Left lung (tissue), 10 donors: ENCODE measurements around the gene BRCA2. TPM values are rescaled to one million over a fixed set of nuclear protein-coding genes. Genes with fewer than 3 reads are reported as not detected.

Experiments used
- ATAC-seq: fragments of 200-7000 bp; cut with Tn5 transposase; one replicate; pipeline ENCODE4 v1.9.1; 2020; ENCODE audit warnings: moderate library complexity
- DNase-seq, 4 donors: peaks; one replicate each; pipeline ENCODE4 v3.0.0-alpha.2; 2013 to 2020
- H3K27ac ChIP-seq, 2 donors: fragments of 200-600 bp; sonication (generic) in 1 of 2; one replicate each; pipeline versions ENCODE4 v1.5.0 to v1.8.0; 2020 to 2021
- H3K27me3 ChIP-seq, 2 donors: fragments of 200-600 bp; sonication (generic) in 1 of 2; one replicate each; pipeline versions ENCODE4 v1.5.0 to v1.8.0; 2020 to 2021
- H3K36me3 ChIP-seq, 2 donors: fragments of 200-600 bp; sonication (generic) in 1 of 2; one replicate each; pipeline versions ENCODE4 v1.5.0 to v1.8.0; 2020 to 2021
- H3K4me1 ChIP-seq, 2 donors: fragments of 200-600 bp; one replicate each; pipeline ENCODE4 v1.8.0; 2021
- H3K4me3 ChIP-seq, 2 donors: fragments of 200-600 bp; sonication (generic) in 1 of 2; one replicate each; pipeline versions ENCODE4 v1.5.0 to v1.8.0; 2020 to 2021; ENCODE audit warnings: mild to moderate bottlenecking in 1 of 2
- H3K9me3 ChIP-seq, 2 donors: fragments of 200-600 bp; sonication (generic) in 1 of 2; one replicate each; pipeline versions ENCODE4 v1.5.0 to v1.8.0; 2020 to 2021
- intact Hi-C, 2 donors: fragments of 100-400 bp; cut with DNase I; formaldehyde crosslinking; loops; one replicate each; pipeline versions ENCODE4 v1.11.2 to v1.14.2; 2022
- polyA plus RNA-seq, 6 donors: library from polyadenylated mRNA; unstranded; fragments of 120-200 nt; gene quantifications; one replicate each; pipeline ENCODE4 v1.2.1, GENCODE V29; 2013; ENCODE audit not compliant: insufficient read length in 6 of 6
- total RNA-seq, 2 donors: library from RNA; stranded (reverse); fragmentation: NEBNext Ultra II Directional; extraction: Animal tissue kit (Norgen Biotek cat#: 25700); gene quantifications; one replicate each; pipeline ENCODE4 v1.2.1, GENCODE V29; 2021
- TF ChIP-seq, protein P1 (sequence below), 2 donors: fragments of 200-600 bp; sonication (generic) in 1 of 2; IDR thresholded peaks; one replicate each; pipeline versions ENCODE4 v1.5.0 to v1.8.0; 2021; ENCODE audit warnings: antibody characterized with exemption in 2 of 2
- donor health status: DM: no; HTN: yes; CAD: no.
- donor health status: DM: no; HTN: no; CAD: no.

The BRCA2 gene
- total and polyA plus RNA-seq, 8 donors: 4.5 to 14.9 (median 9.5) TPM

GRCh38 chr13:32310134-32310706 is 5.1 kb upstream of the BRCA2 start:
- H3K36me3 ChIP-seq: no peaks in the 10 kb centered on the region
- no peaks in the 10 kb centered on the region for H3K9me3 ChIP-seq
- DNase-seq: peak in 2 of 4 donors; percentile 36 to 65
- H3K4me3 ChIP-seq: peak overlapping the region in 1 of 2 donors; percentile 24
- intact Hi-C loops: loop anchor here in 1 of 2 donors (5.0 kb wide), 1 partner anchor 293 kb away; no protein-coding TSS in a partner anchor
- H3K27ac ChIP-seq: peak overlapping the region in 1 of 2 donors; percentile 68
- peak; percentile 88 for ATAC-seq
- H3K4me1 ChIP-seq: peaks cover 0 to 20% of the 10 kb centered on the region in 2 donors
- TF ChIP-seq, protein P1, sequence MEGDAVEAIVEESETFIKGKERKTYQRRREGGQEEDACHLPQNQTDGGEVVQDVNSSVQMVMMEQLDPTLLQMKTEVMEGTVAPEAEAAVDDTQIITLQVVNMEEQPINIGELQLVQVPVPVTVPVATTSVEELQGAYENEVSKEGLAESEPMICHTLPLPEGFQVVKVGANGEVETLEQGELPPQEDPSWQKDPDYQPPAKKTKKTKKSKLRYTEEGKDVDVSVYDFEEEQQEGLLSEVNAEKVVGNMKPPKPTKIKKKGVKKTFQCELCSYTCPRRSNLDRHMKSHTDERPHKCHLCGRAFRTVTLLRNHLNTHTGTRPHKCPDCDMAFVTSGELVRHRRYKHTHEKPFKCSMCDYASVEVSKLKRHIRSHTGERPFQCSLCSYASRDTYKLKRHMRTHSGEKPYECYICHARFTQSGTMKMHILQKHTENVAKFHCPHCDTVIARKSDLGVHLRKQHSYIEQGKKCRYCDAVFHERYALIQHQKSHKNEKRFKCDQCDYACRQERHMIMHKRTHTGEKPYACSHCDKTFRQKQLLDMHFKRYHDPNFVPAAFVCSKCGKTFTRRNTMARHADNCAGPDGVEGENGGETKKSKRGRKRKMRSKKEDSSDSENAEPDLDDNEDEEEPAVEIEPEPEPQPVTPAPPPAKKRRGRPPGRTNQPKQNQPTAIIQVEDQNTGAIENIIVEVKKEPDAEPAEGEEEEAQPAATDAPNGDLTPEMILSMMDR (IDR thresholded peaks at IDR 0.05): peak; percentile 79 to 81
- no peaks in the 10 kb centered on the region for H3K27me3 ChIP-seq

DNA sequence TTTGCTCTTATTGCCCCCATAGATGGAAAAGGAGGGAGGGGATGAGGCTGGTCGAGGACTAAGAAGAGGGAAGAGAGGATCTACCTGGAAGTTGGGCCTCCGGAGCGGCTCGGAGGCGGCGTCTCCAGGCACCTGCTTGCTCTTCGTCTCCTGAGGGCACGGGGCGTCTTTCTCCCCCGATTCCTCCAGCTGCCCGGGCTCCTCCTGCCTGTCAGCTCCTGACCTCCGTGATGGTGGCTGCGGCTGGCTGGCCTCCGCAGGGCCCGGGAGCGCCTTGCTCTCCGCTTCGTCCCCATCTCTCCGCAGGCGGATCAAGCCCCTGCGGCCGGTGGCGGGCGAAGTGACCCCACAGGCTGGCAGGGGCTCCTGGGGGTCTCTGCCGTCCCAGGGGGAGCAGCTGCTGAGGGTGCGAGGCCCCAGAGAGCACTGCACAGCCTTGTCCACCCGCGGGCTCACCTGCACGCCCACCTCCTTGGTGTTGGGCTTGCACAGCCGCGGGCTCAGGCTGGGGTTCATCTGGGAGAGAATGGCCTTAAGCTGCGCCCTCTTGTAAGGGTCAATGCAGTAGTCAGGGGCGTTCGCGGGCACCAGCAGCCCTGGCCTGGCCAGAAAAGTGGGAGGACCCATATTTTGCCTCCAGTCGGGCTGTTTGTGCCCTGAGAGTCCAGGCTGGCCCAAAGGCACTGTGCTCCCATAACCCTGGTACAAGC is 4.0 kb upstream of the BRCA2 start:
- H3K4me3 ChIP-seq: no peak overlapping the region
- ATAC-seq: no peak
- intact Hi-C loops: loop anchor here in 1 of 2 donors (5.0 kb wide), 1 partner anchor 294 kb away; no protein-coding TSS in a partner anchor
- H3K4me1 ChIP-seq: peaks cover 0 to 27% of the 10 kb centered on the region in 2 donors
- no peaks in the 10 kb centered on the region for H3K27me3 ChIP-seq
- no peak overlapping the region for H3K27ac ChIP-seq
- TF ChIP-seq, protein P1 (IDR thresholded peaks at IDR 0.05): no peak
- no peaks in the 10 kb centered on the region for H3K9me3 ChIP-seq
- H3K36me3 ChIP-seq: no peaks in the 10 kb centered on the region
- DNase-seq: peak in 1 of 4 donors; percentile 78

DNA sequence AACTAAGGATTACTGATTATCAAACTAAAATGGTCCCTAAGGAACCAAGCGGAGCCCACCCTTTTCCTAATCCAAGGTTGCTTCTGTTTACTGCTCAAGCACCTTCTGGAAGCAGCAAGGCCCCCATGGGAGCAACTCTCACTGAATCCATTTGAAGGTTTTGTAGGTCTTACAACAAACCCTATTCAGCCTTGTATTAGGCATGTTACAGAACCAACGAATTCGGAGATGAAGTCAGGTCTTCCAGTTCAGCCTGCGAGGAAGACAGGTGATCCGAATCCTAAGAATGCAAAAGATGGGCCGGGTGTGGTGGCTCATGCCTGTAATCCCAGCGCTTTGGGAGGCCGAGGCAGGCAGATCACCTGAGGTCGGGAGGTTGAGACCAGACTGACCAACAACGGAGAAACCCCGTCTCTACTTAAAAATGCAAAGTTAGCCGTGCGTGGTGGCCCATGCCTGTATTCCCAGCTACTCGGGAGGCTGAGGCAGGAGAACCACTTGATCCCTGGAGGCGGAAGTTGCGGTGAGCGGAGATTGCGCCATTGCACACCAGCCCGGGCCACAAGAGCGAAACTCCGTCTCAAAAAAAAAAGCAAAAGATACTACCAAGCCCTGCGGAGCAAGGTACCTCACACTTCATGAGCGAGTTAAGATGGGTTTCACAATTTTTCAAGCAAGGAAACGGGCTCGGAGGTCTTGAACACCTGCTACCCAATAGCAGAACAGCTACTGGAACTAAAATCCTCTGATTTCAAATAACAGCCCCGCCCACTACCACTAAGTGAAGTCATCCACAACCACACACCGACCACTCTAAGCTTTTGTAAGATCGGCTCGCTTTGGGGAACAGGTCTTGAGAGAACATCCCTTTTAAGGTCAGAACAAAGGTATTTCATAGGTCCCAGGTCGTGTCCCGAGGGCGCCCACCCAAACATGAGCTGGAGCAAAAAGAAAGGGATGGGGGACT is 754 bp upstream of the BRCA2 start:
- H3K27ac ChIP-seq: peak overlapping the region; percentile 93 to 100
- ATAC-seq: peak; percentile 56
- H3K4me3 ChIP-seq: peak overlapping the region; percentile 70 to 90
- no peaks in the 10 kb centered on the region for H3K9me3 ChIP-seq
- H3K27me3 ChIP-seq: no peaks in the 10 kb centered on the region
- intact Hi-C loops: loop anchor here in 1 of 2 donors (5.0 kb wide), 1 partner anchor 297 kb away; no protein-coding TSS in a partner anchor
- H3K4me1 ChIP-seq: peaks cover 0 to 43% of the 10 kb centered on the region in 2 donors
- H3K36me3 ChIP-seq: no peaks in the 10 kb centered on the region
- TF ChIP-seq, protein P1 (IDR thresholded peaks at IDR 0.05): no peak
- peak in 3 of 4 donors; percentile 57 to 90 (median 74) for DNase-seq

DNA sequence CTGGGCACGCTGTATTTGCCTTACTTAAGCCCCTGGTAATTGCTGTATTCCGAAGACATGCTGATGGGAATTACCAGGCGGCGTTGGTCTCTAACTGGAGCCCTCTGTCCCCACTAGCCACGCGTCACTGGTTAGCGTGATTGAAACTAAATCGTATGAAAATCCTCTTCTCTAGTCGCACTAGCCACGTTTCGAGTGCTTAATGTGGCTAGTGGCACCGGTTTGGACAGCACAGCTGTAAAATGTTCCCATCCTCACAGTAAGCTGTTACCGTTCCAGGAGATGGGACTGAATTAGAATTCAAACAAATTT is 676 bp downstream of the BRCA2 start:
- Histone ChIP-seq H3K27me3 (no peaks in the 10 kb centered on the region), H3K36me3 (no peaks in the 10 kb centered on the region), H3K27ac (peak overlapping the region; percentile 93 to 100), H3K9me3 (no peaks in the 10 kb centered on the region), H3K4me1 (peaks cover 0 to 34% of the 10 kb centered on the region in 2 donors), H3K4me3 (peak overlapping the region; percentile 70 to 90)
- DNase-seq: no peak
- intact Hi-C loops: no loop called here
- TF ChIP-seq, protein P1 (IDR thresholded peaks at IDR 0.05): no peak
- peak; percentile 51 for ATAC-seq
